Subcutaneous adipose tissue (tissue), 4 donors: ENCODE data around the gene PSTPIP1. TPM values are rescaled to one million over a fixed set of nuclear protein-coding genes. Genes with fewer than 3 reads are reported as not detected.

ENCODE experiments used
- CTCF ChIP-seq: fragments of 450-650 bp; IDR thresholded peaks from one replicate; pipeline ENCODE4 v1.5.1; 2016; ENCODE audit warnings: low read depth, mild to moderate bottlenecking, control low read depth, antibody characterized with exemption, moderate library complexity
- total RNA-seq, 4 donors: library from RNA; depleted of rRNA; stranded (reverse); fragments of >200 nt; gene quantifications; one replicate each; pipeline ENCODE4 v1.1.0, GENCODE V29; 2016

Gene PSTPIP1
- total RNA-seq, 4 donors from 2014 or later: 6.7 to 37.7 (median 26.7) TPM

GRCh38 chr15:77022646-77023575, 28.0 kb downstream of the PSTPIP1 start:
- TF ChIP-seq CTCF: no peak

- no peak for TF ChIP-seq CTCF
Observed at GRCh38 chr15:77023576-77024272, 28.8 kb downstream of the PSTPIP1 start.

DNA sequence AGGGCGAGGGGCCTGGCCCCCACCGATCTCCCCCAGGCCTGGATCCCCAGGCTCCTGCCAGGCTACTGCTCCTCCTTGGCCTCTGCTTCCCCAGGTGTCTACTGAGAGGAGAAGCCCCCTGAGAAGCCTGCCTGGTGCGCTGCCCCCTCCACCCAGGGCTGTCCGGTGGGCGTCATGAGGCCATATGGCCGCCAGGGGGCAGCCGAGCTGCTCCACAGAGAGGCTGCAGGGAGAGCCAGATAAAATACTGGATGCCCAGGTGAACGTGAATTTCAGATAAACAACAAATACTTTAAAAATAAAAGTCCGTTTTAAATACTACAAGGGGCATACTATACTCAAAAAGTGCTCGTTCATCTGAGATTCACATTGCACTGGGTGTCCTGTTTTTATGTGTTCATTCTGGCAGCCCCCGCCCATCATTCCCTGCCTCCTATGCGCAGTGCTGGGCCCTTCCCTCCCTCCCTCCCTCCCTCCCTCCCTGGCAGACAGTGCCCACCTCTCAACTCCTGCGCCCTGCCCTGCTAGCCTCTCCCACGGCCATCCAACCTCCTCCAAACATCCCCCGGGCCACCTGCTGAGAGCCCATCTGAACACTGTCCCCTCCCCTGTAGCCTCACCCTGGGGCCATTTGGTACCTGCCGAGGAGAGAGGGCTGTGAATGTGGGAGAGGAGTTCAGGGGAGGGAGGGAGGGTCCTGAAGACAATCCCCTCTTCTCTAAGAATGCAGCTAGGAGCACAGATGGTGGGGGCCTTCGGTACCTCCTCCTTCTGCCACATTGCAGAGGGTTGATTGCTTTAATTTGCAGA, 29.6 kb downstream of the PSTPIP1 start:
- TF ChIP-seq CTCF: no peak

GRCh38 chr15:77025083-77025901, 30.4 kb downstream of the PSTPIP1 start:
- no peak for TF ChIP-seq CTCF

GRCh38 chr15:77025941-77026411, 31.1 kb downstream of the PSTPIP1 start:
- no peak for TF ChIP-seq CTCF

- no peak for TF ChIP-seq CTCF
Observed at GRCh38 chr15:77026501-77027110, 31.7 kb downstream of the PSTPIP1 start.
